Measurements from ENCODE around the gene MAML3. TPM values are rescaled to one million over a fixed set of nuclear protein-coding genes. Genes with fewer than 3 reads are reported as not detected.

MAML3 gene
- total and polyA plus RNA-seq, 2 experiments from 2014 or later, result 1.7 to 6.5 TPM

DNA sequence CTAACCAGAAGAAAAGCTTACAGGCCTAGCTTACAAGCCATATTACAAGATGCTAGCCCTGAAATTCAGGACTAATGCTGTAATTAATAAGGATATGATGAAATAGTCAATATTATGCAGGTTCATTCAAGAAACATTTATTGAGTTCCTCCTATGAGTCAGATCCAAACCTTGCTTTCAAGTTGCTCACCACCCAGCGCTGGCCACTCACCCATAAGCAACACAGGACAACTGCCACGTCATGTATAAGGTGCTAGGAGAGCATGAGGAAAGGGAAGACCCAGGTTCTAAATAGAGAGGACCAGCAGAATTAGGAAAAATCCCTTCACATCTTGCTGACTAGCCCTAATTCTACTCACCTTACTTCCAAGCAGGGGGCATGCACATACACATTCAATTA is 23.3 kb downstream of the MAML3 start:
- Mint-ChIP-seq H3K27ac (no peak overlapping the region), H3K4me3 (no peak overlapping the region), H3K27me3 (ENCODE audit: insufficient read depth, low read depth, poor library complexity) (peaks cover 5% of the 10 kb centered on the region), H3K9me3 (no peaks in the 10 kb centered on the region), H3K36me3 (ENCODE audit: low read depth) (no peaks in the 10 kb centered on the region), H3K4me1 (peaks cover 35% of the 10 kb centered on the region)
- no peak overlapping the region for H3K27ac ChIP-seq (ENCODE audit: low read depth)
- H3K79me2 ChIP-seq (replicated peaks; ENCODE audit: insufficient read depth), result no peaks in the 10 kb centered on the region; the same call in 1 of the 2 replicates
- H3K4me3 ChIP-seq, result no peak overlapping the region
- H3K36me3 ChIP-seq (ENCODE audit: insufficient read depth), result no peaks in the 10 kb centered on the region
- no peak overlapping the region for H2AFZ ChIP-seq
- H3K4me2 ChIP-seq, result no peak overlapping the region
- no peaks in the 10 kb centered on the region for H3F3A ChIP-seq (replicated peaks; ENCODE audit: low read depth)
- TF ChIP-seq NANOG (IDR thresholded peaks at IDR 0.05; ENCODE audit: borderline replicate concordance) (no peak), EZH2 (IDR thresholded peaks at IDR 0.05; ENCODE audit: low read depth, unreplicated experiment) (no peak), CREB1 (CRISPR knock-in tag; IDR thresholded peaks at IDR 0.05; ENCODE audit: low read depth) (no peak), ZNF114 (CRISPR knock-in tag; IDR thresholded peaks at IDR 0.05) (no peak), STAT1 (IDR thresholded peaks at IDR 0.05; ENCODE audit: unreplicated experiment) (no peak)
- no peaks in the 10 kb centered on the region for H3K27me3 ChIP-seq (ENCODE audit: insufficient read depth)
- H4K20me1 ChIP-seq (replicated peaks; ENCODE audit: insufficient read depth), result no peaks in the 10 kb centered on the region
- ATAC-seq (no peak), DNase-seq (ENCODE audit: low spot score) (no peak)
- peaks cover 26% of the 10 kb centered on the region for H3K4me1 ChIP-seq (ENCODE audit: insufficient read depth)
- peaks cover 20% of the 10 kb centered on the region for H3K9me2 ChIP-seq (ENCODE audit: insufficient read depth)

GRCh38 chr4:140127422-140127821 is 26.6 kb downstream of the MAML3 start:
- Mint-ChIP-seq H3K27ac (no peak overlapping the region), H3K4me3 (no peak overlapping the region), H3K27me3 (ENCODE audit: insufficient read depth, low read depth, poor library complexity) (peaks cover 5% of the 10 kb centered on the region), H3K9me3 (no peaks in the 10 kb centered on the region), H3K36me3 (ENCODE audit: low read depth) (no peaks in the 10 kb centered on the region), H3K4me1 (peaks cover 25% of the 10 kb centered on the region)
- H3K79me2 ChIP-seq (replicated peaks; ENCODE audit: insufficient read depth), result no peaks in the 10 kb centered on the region; the same call in 1 of the 2 replicates
- no peak overlapping the region for H3K4me3 ChIP-seq
- H3K9me2 ChIP-seq (ENCODE audit: insufficient read depth), result peaks cover 23% of the 10 kb centered on the region
- H3K27me3 ChIP-seq (ENCODE audit: insufficient read depth), result no peaks in the 10 kb centered on the region
- H3F3A ChIP-seq (replicated peaks; ENCODE audit: low read depth), result no peaks in the 10 kb centered on the region
- DNase-seq (ENCODE audit: low spot score), result no peak
- TF ChIP-seq CREB1 (CRISPR knock-in tag; IDR thresholded peaks at IDR 0.05; ENCODE audit: low read depth), result no peak
- TF ChIP-seq NANOG (IDR thresholded peaks at IDR 0.05; ENCODE audit: borderline replicate concordance), result no peak
- TF ChIP-seq ETS1 (IDR thresholded peaks at IDR 0.05), result no peak
- TF ChIP-seq, protein P1, sequence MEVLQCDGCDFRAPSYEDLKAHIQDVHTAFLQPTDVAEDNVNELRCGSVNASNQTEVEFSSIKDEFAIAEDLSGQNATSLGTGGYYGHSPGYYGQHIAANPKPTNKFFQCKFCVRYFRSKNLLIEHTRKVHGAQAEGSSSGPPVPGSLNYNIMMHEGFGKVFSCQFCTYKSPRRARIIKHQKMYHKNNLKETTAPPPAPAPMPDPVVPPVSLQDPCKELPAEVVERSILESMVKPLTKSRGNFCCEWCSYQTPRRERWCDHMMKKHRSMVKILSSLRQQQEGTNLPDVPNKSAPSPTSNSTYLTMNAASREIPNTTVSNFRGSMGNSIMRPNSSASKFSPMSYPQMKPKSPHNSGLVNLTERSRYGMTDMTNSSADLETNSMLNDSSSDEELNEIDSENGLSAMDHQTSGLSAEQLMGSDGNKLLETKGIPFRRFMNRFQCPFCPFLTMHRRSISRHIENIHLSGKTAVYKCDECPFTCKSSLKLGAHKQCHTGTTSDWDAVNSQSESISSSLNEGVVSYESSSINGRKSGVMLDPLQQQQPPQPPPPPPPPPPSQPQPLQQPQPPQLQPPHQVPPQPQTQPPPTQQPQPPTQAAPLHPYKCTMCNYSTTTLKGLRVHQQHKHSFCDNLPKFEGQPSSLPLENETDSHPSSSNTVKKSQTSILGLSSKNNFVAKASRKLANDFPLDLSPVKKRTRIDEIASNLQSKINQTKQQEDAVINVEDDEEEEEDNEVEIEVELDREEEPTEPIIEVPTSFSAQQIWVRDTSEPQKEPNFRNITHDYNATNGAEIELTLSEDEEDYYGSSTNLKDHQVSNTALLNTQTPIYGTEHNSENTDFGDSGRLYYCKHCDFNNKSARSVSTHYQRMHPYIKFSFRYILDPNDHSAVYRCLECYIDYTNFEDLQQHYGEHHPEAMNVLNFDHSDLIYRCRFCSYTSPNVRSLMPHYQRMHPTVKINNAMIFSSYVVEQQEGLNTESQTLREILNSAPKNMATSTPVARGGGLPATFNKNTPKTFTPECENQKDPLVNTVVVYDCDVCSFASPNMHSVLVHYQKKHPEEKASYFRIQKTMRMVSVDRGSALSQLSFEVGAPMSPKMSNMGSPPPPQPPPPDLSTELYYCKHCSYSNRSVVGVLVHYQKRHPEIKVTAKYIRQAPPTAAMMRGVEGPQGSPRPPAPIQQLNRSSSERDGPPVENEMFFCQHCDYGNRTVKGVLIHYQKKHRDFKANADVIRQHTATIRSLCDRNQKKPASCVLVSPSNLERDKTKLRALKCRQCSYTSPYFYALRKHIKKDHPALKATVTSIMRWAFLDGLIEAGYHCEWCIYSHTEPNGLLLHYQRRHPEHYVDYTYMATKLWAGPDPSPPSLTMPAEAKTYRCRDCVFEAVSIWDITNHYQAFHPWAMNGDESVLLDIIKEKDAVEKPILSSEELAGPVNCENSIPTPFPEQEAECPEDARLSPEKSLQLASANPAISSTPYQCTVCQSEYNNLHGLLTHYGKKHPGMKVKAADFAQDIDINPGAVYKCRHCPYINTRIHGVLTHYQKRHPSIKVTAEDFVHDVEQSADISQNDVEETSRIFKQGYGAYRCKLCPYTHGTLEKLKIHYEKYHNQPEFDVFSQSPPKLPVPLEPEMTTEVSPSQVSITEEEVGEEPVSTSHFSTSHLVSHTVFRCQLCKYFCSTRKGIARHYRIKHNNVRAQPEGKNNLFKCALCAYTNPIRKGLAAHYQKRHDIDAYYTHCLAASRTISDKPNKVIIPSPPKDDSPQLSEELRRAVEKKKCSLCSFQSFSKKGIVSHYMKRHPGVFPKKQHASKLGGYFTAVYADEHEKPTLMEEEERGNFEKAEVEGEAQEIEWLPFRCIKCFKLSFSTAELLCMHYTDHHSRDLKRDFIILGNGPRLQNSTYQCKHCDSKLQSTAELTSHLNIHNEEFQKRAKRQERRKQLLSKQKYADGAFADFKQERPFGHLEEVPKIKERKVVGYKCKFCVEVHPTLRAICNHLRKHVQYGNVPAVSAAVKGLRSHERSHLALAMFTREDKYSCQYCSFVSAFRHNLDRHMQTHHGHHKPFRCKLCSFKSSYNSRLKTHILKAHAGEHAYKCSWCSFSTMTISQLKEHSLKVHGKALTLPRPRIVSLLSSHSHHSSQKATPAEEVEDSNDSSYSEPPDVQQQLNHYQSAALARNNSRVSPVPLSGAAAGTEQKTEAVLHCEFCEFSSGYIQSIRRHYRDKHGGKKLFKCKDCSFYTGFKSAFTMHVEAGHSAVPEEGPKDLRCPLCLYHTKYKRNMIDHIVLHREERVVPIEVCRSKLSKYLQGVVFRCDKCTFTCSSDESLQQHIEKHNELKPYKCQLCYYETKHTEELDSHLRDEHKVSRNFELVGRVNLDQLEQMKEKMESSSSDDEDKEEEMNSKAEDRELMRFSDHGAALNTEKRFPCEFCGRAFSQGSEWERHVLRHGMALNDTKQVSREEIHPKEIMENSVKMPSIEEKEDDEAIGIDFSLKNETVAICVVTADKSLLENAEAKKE (CRISPR knock-in tag; IDR thresholded peaks at IDR 0.05), result no peak
- no peak overlapping the region for H2AFZ ChIP-seq
- no peak overlapping the region for H3K27ac ChIP-seq (ENCODE audit: low read depth)
- no peak for ATAC-seq
- no peak overlapping the region for H3K4me2 ChIP-seq
- H3K4me1 ChIP-seq (ENCODE audit: insufficient read depth), result peaks cover 31% of the 10 kb centered on the region
- no peaks in the 10 kb centered on the region for H4K20me1 ChIP-seq (replicated peaks; ENCODE audit: insufficient read depth)
- H3K36me3 ChIP-seq (ENCODE audit: insufficient read depth), result no peaks in the 10 kb centered on the region
